HepG2 (cell line): ENCODE results near the gene ZNF30. TPM values are rescaled to one million over a fixed set of nuclear protein-coding genes. Genes with fewer than 3 reads are reported as not detected.

ENCODE experiments used
- ATM ChIP-seq: fragments of 450-650 bp; IDR thresholded peaks from 2 replicates; pipeline ENCODE4 v1.7.1; 2017; ENCODE audit warnings: mild to moderate bottlenecking, borderline replicate concordance
- DNMT1 ChIP-seq: sonication (generic); formaldehyde crosslinking; IDR thresholded peaks from 2 replicates; pipeline ENCODE4 v1.5.1; 2020; ENCODE audit warnings: mild to moderate bottlenecking, missing genetic modification reagents
- EP300 ChIP-seq, 3 experiments: sonication (generic) in 1 of 3; formaldehyde crosslinking in 1 of 3; IDR thresholded peaks; 2 replicates each; pipeline versions ENCODE4 v1.5.1 to v1.6.1; 2011 to 2020; ENCODE audit warnings: low read depth in 2 of 3, low read length in 2 of 3, borderline replicate concordance in 1 of 3, improper control_type of control experiment in 1 of 3, mild to moderate bottlenecking in 1 of 3, missing genetic modification reagents in 1 of 3, moderate library complexity in 1 of 3
- HOXA7 ChIP-seq: sonication (generic); formaldehyde crosslinking; IDR thresholded peaks from 2 replicates; pipeline ENCODE4 v1.8.1; 2022; ENCODE audit warnings: mild to moderate bottlenecking, missing genetic modification reagents, moderate library complexity
- KMT2A ChIP-seq: sonication (generic); formaldehyde crosslinking; IDR thresholded peaks from 2 replicates; pipeline ENCODE4 v1.4.0; 2020; ENCODE audit warnings: missing genetic modification reagents
- MED8 ChIP-seq: sonication (generic); formaldehyde crosslinking; IDR thresholded peaks from 2 replicates; pipeline ENCODE4 v1.8.1; 2023; ENCODE audit warnings: mild to moderate bottlenecking, missing genetic modification reagents; ENCODE audit not compliant: insufficient replicate concordance
- NFYC ChIP-seq: IDR thresholded peaks from 2 replicates; pipeline ENCODE4 v1.6.1; 2016; ENCODE audit warnings: missing genetic modification reagents, missing compliant biosample characterization
- SRF ChIP-seq: IDR thresholded peaks from 2 replicates; pipeline ENCODE4 v1.6.1; 2011; ENCODE audit warnings: mild to moderate bottlenecking, low read depth, low read length, moderate library complexity
- TBX2 ChIP-seq: sonication (generic); formaldehyde crosslinking; IDR thresholded peaks from 2 replicates; pipeline ENCODE4 v1.5.0; 2020; ENCODE audit warnings: missing genetic modification reagents, mild to moderate bottlenecking, borderline replicate concordance
- ZBTB7B ChIP-seq: sonication (generic); formaldehyde crosslinking; IDR thresholded peaks from 2 replicates; pipeline ENCODE4 v1.4.0; 2020; ENCODE audit warnings: missing genetic modification reagents
- ZNF101 ChIP-seq: sonication (generic); formaldehyde crosslinking; IDR thresholded peaks from 2 replicates; pipeline ENCODE4 v1.4.0; 2020; ENCODE audit warnings: mild to moderate bottlenecking, low read depth, missing genetic modification reagents, borderline replicate concordance
- ZNF501 ChIP-seq: sonication (generic); formaldehyde crosslinking; IDR thresholded peaks from 2 replicates; pipeline ENCODE4 v1.5.1; 2020; ENCODE audit warnings: mild to moderate bottlenecking, moderate library complexity, missing genetic modification reagents
- polyA plus RNA-seq, 8 experiments: library from polyadenylated mRNA; depleted of rRNA in 3 of 8; stranded (reverse) in 7 of 8; unstranded in 1 of 8; fragments of >200 nt; fragmentation: Illumina TruSeq in 4 of 8; extraction: Trizol in 4 of 8; gene quantifications; 2 replicates each; pipeline versions ENCODE4 v1.2.1 to v1.2.3, GENCODE V29; 2011 to 2016; ENCODE audit warnings: low read depth in 4 of 8, missing spikeins in 1 of 8, mixed read lengths in 1 of 8; ENCODE audit not compliant: insufficient read depth in 1 of 8
- total RNA-seq, 5 experiments: library from RNA; depleted of rRNA; stranded (reverse); fragments of >200 nt; fragmentation: Illumina TruSeq; extraction: Trizol; gene quantifications; 2 replicates each; pipeline ENCODE4 v1.2.3, GENCODE V29; 2016; ENCODE audit warnings: low read depth in 1 of 5
- TF ChIP-seq, protein P1 (sequence below): IDR thresholded peaks from 2 replicates; pipeline ENCODE4 v1.6.1; 2016; ENCODE audit warnings: missing compliant biosample characterization, missing genetic modification reagents, borderline replicate concordance
- TF ChIP-seq, protein P2 (sequence below): sonication (generic); formaldehyde crosslinking; IDR thresholded peaks from 2 replicates; pipeline ENCODE4 v1.5.0; 2020; ENCODE audit warnings: missing genetic modification reagents
- TF ChIP-seq, protein P3 (sequence below), 2 experiments: sonication (generic) in 1 of 2; formaldehyde crosslinking in 1 of 2; IDR thresholded peaks; 2 replicates each; pipeline versions ENCODE4 v1.4.0 to v1.6.1; 2016 to 2020; ENCODE audit warnings: borderline replicate concordance in 1 of 2, low read depth in 1 of 2, mild to moderate bottlenecking in 1 of 2, missing genetic modification reagents in 1 of 2
- TF ChIP-seq, protein P4 (sequence below): sonication (generic); formaldehyde crosslinking; IDR thresholded peaks from 2 replicates; pipeline ENCODE4 v1.4.0; 2020; ENCODE audit warnings: missing genetic modification reagents
- TF ChIP-seq, protein P5 (sequence below): sonication (generic); formaldehyde crosslinking; IDR thresholded peaks from 2 replicates; pipeline ENCODE4 v1.4.0; 2020; ENCODE audit warnings: missing genetic modification reagents; ENCODE audit errors: not compliant biosample characterization

Gene ZNF30
- total and polyA plus RNA-seq, 2 of the 13 experiments (the other 11 are each of a cell fraction or from before 2014, with no cell fraction given), result 2.3 to 4.4 TPM

DNA sequence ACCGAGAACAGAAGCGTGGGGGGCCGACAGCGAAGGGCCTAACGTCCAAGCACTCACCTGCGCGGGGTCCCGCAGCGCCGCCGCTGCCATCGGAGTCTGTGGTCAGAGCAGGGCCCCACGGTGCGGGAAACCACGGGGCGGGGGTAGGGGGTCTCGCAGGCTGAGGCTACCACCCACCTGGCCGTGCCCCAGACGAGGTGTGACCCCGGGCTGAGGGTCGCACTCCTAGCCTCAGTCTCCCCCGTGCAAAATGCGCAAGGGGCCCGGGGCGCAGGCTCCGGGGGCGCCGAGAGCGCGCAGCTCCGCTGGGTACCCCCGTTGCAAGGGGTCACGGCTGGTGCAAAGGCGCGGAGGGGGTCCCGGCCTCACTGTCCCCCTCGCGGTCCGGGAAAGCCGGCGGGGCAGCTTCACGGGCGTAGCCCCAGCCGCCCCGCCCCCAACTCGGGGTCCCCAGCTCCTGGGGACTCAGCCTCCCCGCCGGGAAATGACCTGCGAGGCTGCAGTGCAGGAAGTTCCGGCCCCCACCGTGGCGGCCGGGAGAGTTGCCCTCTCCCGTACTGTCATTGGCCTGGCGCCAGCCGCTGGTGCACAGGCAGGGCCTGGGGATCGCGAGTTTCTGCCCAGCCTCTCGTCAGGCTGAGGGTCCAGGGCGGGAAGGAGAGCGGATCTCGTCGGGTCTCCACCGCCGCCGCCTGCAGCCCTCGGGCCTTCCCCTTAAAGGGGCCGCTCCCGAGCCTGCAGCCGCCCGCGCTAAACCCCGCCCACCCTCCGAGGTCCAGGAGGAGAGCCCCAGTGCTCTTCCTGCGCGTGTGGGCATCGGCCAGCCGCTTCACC is 37.1 kb downstream of the ZNF30 start, which contains the start of gene ZNF792 (continued):
- TF ChIP-seq TBX2 (CRISPR knock-in tag), result peak; percentile 69; the same call in 1 of the 2 replicates
- TF ChIP-seq ZNF101, result no peak
- no peak for TF ChIP-seq ATM
- TF ChIP-seq EP300 (IDR thresholded peaks at IDR 0.05; ENCODE audit: low read depth in 2 of 2, low read length in 2 of 2), result no peak
- no peak for TF ChIP-seq EP300 (CRISPR knock-in tag; IDR thresholded peaks at IDR 0.05; ENCODE audit: borderline replicate concordance)
- TF ChIP-seq, protein P1, sequence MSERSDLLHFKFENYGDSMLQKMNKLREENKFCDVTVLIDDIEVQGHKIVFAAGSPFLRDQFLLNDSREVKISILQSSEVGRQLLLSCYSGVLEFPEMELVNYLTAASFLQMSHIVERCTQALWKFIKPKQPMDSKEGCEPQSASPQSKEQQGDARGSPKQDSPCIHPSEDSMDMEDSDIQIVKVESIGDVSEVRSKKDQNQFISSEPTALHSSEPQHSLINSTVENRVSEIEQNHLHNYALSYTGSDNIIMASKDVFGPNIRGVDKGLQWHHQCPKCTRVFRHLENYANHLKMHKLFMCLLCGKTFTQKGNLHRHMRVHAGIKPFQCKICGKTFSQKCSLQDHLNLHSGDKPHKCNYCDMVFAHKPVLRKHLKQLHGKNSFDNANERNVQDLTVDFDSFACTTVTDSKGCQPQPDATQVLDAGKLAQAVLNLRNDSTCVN, result no peak
- TF ChIP-seq, protein P2, sequence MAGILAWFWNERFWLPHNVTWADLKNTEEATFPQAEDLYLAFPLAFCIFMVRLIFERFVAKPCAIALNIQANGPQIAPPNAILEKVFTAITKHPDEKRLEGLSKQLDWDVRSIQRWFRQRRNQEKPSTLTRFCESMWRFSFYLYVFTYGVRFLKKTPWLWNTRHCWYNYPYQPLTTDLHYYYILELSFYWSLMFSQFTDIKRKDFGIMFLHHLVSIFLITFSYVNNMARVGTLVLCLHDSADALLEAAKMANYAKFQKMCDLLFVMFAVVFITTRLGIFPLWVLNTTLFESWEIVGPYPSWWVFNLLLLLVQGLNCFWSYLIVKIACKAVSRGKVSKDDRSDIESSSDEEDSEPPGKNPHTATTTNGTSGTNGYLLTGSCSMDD, result no peak
- 0 out of 2 replicates have a peak, but pooled peaks have one; percentile 37 for TF ChIP-seq KMT2A
- TF ChIP-seq MED8 (CRISPR knock-in tag), result no peak
- TF ChIP-seq SRF, result no peak
- TF ChIP-seq ZBTB7B, result peak; percentile 50; the same call in 1 of the 2 replicates
- no peak for TF ChIP-seq ZNF501 (CRISPR knock-in tag)
- TF ChIP-seq, protein P3, sequence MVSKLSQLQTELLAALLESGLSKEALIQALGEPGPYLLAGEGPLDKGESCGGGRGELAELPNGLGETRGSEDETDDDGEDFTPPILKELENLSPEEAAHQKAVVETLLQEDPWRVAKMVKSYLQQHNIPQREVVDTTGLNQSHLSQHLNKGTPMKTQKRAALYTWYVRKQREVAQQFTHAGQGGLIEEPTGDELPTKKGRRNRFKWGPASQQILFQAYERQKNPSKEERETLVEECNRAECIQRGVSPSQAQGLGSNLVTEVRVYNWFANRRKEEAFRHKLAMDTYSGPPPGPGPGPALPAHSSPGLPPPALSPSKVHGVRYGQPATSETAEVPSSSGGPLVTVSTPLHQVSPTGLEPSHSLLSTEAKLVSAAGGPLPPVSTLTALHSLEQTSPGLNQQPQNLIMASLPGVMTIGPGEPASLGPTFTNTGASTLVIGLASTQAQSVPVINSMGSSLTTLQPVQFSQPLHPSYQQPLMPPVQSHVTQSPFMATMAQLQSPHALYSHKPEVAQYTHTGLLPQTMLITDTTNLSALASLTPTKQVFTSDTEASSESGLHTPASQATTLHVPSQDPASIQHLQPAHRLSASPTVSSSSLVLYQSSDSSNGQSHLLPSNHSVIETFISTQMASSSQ (IDR thresholded peaks at IDR 0.05; ENCODE audit: low read depth), result no peak
- TF ChIP-seq, protein P3 (CRISPR knock-in tag; IDR thresholded peaks at IDR 0.05; ENCODE audit: borderline replicate concordance), result 0 out of 2 replicates have a peak, but pooled peaks have one; percentile 32
- no peak for TF ChIP-seq HOXA7 (CRISPR knock-in tag)
- TF ChIP-seq NFYC (CRISPR knock-in tag), result no peak
- TF ChIP-seq, protein P4, sequence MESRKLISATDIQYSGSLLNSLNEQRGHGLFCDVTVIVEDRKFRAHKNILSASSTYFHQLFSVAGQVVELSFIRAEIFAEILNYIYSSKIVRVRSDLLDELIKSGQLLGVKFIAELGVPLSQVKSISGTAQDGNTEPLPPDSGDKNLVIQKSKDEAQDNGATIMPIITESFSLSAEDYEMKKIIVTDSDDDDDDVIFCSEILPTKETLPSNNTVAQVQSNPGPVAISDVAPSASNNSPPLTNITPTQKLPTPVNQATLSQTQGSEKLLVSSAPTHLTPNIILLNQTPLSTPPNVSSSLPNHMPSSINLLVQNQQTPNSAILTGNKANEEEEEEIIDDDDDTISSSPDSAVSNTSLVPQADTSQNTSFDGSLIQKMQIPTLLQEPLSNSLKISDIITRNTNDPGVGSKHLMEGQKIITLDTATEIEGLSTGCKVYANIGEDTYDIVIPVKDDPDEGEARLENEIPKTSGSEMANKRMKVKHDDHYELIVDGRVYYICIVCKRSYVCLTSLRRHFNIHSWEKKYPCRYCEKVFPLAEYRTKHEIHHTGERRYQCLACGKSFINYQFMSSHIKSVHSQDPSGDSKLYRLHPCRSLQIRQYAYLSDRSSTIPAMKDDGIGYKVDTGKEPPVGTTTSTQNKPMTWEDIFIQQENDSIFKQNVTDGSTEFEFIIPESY (CRISPR knock-in tag), result no peak
- TF ChIP-seq, protein P5, sequence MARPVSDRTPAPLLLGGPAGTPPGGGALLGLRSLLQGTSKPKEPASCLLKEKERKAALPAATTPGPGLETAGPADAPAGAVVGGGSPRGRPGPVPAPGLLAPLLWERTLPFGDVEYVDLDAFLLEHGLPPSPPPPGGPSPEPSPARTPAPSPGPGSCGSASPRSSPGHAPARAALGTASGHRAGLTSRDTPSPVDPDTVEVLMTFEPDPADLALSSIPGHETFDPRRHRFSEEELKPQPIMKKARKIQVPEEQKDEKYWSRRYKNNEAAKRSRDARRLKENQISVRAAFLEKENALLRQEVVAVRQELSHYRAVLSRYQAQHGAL (CRISPR knock-in tag), result no peak
- no peak for TF ChIP-seq DNMT1 (CRISPR knock-in tag)
